Glomerular visceral epithelial cell (primary cell): Measurements from ENCODE around the gene RAPGEF1.
A peak's percentile ranks its signal among the peaks of the same experiment; 100 is the strongest.

Source experiments
- DNase-seq: peaks from one replicate; pipeline ENCODE4 v3.0.0-alpha.2; 2016; ENCODE audit errors: extremely low spot score

Gene RAPGEF1

GRCh38 chr9:131747352-131747751 lies 7.5 kb upstream of the RAPGEF1 start:
- peak; percentile 29 for DNase-seq

DNA sequence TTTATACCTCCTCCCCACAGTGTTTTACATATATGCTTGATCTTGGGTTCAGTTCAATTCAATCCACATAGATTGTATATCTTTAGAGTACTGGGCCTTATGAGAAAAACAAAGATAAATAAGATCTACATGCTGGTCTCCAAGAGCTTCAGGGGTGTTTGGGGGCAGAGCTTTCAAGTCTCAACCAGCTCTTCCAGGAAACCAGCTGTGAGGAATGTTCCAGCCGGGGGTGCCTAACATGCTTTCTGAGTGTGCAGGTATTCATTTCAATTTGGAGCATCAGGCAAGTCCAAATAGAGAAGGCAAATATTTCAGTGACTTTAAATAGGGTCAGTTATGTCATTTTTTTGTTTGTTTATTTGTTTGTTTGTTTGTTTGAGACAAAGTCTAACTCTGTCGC lies 5.7 kb upstream of the RAPGEF1 start:
- no peak for DNase-seq

DNA sequence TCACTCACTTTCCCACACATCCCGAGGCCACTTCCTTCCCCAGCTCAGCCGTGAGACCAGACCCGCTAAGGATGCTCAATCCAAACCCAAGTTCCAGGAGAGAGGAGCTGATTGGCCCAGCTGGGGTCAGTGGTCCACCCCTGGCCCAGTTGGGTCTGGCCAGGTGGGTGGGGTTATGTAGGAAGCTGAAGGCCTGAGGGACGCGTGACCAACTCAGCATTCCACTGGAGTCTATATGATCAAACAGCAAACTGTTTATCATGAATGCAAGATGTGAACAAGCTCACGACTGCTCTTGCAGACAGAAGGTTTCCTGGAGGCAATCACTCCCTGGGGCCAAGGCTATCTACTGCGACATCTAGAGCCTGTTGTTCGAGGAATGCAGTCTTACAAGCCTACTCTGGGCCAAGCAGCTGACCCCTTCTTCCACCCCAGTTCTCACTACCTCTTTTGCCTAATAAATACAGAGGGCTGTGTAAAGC lies 4.9 kb upstream of the RAPGEF1 start:
- DNase-seq: no peak

DNA sequence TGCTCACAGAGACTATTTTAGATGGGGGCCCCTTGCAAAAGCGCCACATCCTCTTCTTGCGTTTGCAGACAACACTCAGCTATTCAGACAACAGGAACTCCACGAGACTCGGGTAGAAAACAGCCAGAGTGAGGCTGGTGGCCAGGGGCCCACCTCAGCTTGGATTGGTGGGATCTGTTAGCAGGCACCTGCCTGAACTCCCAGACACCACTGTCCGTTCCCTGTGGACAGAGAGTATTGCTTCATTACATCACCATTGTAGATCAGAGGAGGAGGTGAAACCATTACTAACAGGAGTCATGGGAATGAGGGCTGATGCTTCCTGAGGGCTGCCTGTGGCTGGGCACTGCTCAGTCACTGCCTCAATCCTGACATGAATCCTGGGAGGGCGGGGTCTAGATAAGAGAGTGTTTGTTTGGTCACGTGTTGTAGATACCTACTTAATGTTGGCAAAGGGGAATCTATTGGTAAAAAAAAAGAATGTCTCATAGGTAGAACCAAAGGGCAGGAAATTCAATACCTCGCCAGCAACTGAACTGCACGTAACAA lies 4.4 kb upstream of the RAPGEF1 start:
- no peak for DNase-seq

DNA sequence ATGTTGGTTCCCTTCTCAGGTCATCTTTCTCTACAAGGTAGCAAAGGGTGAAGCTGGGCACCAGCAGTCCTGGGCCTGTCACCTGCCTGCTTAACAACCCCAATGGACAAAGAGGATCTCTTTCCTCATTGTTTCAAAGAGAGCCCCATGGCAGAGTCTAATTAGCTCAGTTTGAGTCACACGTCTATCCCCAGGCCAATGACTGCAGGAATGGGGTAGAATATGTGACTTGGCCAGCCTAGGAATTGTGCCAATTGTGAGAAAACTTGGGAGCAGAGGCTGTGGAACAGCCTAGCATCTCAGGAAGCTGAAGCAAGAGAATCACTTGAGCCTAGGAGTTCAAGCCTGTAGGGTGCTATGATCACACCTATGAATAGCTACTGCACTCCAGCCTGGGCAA lies 3.6 kb upstream of the RAPGEF1 start:
- no peak for DNase-seq

- no peak for DNase-seq
Observed at GRCh38 chr9:131743096-131743495, 3.2 kb upstream of the RAPGEF1 start.

- DNase-seq: no peak
Observed at GRCh38 chr9:131740898-131741297, 1.0 kb upstream of the RAPGEF1 start.

DNA sequence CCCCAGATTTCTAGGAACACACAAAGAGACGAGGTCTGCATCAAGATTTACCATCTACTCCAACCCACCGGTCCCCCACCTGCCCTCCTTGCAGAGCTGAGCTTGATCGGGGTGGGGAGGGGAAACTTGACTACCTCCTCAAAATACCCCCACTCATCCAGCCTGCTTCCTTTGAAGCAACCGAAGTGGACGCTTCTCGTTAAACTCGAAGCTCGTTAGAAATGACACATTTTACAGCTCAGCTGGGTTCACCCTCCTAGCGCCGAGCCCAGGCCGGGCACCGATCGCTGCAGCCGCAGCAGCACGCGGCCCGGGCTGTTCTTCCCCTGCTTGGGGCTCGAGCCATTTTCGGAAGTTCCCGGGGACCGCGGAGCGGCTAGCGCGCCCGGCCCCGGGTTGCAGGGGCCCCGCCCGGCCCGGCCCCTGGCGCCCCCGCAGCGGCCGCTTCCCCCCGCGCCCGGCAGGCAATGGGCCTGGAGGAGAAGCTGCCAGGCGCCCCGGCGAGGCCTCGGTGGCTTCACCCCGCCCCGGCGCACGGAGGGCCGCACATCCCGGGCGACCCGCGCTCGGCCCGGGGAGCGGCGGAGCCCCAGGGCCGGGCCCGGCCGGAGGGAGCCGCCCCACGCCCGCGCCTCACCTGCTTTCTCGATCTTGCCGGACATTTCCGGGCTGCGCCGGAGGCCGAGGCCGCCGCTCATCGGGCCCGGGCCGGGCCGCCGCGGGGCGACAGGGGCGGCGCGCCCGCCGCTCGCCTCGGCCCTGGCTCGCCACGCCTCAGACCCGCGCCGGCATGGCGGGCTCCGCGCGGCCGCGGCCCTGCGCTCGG lies 530 bp downstream of the RAPGEF1 start:
- DNase-seq: peak; percentile 30

- DNase-seq: no peak
Observed at GRCh38 chr9:131738293-131739132, 1.4 kb downstream of the RAPGEF1 start.

DNA sequence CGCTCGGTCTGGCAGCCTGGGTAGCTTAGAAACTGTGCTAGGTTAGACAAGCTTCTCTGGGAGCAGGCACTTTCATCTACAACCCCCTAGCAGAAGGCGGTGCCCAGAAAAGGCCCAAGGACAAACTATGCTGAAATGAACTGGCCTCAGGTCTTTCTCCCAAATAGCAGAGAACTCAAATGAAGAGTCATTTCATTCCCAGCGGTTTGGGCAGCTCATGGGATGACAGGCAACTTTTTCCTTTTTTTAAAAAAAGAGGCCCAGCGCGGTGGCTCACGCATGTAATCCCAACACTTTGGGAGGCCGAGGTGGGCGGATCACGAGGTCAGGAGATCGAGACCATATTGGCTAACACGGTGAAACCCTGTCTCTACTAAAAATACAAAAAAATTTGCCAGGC lies 2.5 kb downstream of the RAPGEF1 start:
- DNase-seq: no peak

GRCh38 chr9:131736431-131736830 lies 3.4 kb downstream of the RAPGEF1 start:
- no peak for DNase-seq

DNA sequence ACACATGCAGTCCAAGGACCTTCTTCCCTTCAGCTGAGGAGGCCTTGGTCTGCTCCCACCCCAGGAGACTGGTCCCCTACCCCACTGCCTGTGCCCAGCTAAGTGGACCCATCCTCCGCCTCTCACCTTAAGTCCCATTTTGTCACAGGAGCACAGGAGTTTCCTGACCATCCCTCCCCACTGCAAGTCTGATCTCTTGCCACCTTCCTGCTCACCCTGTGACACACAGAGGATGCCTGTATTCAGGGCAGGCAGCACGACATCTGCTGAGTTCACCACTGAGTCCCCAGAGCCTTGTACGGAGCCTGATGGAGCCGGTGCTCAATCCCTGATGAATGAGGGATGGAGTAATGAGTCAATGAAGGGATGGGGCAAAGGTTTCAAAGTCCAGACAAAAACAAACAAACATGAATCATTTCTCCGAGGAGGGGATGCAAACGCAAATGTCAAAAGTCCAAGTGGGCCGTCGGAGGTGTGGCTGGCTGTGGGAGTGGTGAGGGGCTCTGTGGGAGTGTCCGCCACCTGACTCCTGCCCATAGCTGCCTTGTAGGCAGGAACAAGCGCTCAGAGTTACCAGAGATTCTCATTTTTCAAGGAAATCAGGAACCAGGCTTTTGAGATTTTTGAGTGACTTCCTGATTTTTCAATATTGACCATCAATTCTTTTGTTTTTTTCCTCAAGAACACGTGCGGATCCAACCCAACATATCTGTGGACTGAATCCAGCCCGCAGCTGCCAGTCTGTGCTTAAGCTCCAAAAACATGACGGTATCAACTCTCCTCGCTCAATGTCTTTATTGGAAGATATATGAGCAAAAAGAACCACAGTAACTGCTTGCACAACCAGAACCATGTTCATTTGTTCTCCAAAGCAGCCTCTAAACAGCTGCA lies 4.4 kb downstream of the RAPGEF1 start:
- no peak for DNase-seq

DNA sequence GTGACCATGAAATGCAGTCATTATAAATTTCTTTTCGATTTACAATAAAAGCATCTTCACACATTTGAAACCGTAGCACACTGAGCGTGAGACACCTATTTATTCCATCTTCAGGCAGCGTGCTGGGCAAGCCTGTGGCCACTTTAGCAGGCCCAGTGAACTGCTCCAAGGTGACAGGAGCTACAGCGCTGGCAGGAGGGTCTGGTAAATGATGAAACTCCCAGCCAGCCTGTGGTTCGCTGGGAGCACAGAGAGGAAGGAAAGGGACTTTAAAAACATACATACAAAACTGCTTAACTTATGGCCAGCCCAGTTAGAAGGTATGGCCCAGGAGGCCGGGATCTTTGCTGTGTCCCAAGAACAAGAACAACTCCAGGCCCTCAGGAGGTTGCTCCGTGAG lies 5.1 kb downstream of the RAPGEF1 start:
- no peak for DNase-seq

GRCh38 chr9:131734165-131734610 lies 5.7 kb downstream of the RAPGEF1 start:
- DNase-seq: peak; percentile 88

GRCh38 chr9:131733541-131734061 lies 6.3 kb downstream of the RAPGEF1 start:
- peak; percentile 99 for DNase-seq

- no peak for DNase-seq
Observed at GRCh38 chr9:131732636-131733289, 7.1 kb downstream of the RAPGEF1 start.

- DNase-seq: no peak
Observed at GRCh38 chr9:131732061-131732526, 7.8 kb downstream of the RAPGEF1 start.

DNA sequence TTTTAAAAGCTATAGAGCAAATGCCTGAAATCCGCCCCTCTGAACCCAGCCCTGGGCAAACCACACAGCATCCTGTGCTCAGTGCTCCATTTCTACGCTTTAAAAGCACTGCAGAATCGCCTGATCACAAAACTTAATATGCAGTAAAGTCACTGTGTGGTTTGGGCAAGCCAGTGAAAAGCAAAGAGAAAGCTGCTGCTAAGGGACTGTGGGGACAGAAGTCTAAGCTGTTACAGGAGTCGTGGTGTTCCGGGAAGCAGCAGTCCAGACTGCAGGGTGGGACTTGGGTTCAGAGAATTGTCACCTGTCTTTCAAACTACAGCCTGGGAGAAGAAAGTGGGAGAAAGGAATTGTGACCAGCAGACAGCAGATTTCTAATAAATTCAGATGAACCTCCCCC lies 8.2 kb downstream of the RAPGEF1 start:
- no peak for DNase-seq

DNA sequence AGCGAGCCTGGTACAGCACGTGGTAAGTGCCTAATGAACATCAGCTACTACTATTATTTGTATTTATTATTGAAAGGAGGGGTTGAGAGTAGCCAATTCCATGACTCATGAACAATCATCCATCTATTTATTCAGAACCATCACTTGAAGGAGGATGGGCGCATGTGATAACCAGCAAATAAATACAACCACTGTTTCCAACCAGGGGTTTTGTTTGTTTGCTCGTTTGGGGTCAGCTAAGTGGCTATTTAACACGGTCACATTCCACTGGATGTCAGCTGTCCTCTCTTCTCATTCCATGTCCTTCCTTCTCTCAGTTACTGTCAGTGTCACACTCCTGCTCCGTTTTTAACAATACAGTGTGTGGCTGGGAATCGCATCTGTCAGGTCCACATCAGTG lies 8.6 kb downstream of the RAPGEF1 start:
- no peak for DNase-seq

DNA sequence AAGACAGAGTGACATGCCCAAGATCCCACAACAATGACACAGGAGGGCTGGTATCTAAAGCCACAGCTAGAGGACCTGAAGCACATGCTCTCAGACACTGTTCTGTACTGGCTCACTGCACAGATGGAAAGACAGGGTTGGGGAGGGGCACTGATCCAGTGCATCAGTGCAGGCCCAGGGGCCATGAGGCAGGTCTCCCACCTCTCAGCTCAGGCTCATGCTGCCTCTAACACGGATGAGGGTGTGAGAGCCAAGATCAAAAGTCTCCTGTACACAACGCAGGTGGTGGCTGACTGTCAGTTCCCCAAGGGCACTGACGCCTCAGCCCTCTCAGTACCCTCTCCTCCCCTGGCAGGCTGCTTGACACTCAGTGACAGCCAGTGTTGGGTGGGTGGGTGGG lies 10.9 kb downstream of the RAPGEF1 start:
- no peak for DNase-seq

- DNase-seq: no peak
Observed at GRCh38 chr9:131728546-131728910, 11.3 kb downstream of the RAPGEF1 start.
